Stimulated activated CD8-positive, alpha-beta memory T cell treated with anti-CD3 and anti-CD28 coated beads, Interleukin-7, amount 100 ng/mL, for 48 hours (primary cell): ENCODE measurements around the gene GLYR1.

Source experiments
- DNase-seq, 2 donors: peaks; one replicate each; pipeline ENCODE4 v3.0.0-alpha.2; 2020; ENCODE audit warnings: low read depth in 1 of 2; ENCODE audit errors: extremely low read depth in 1 of 2

The GLYR1 gene

GRCh38 chr16:4768549-4769305 lies 78.4 kb downstream of the GLYR1 start:
- peak; percentile 79 to 89 for DNase-seq

GRCh38 chr16:4767872-4768548 lies 79.1 kb downstream of the GLYR1 start:
- DNase-seq: peak in 1 of 2 donors; percentile 18

- DNase-seq: peak; percentile 92 to 94
Measured at GRCh38 chr16:4766875-4767628, 80.0 kb downstream of the GLYR1 start, which contains the start of gene ZNF500. TSS of gene ZNF500 (minus strand) at chr16:4767162. CDS start at chr16:4765978, 1,184 bp downstream.

GRCh38 chr16:4765511-4766474 lies 81.3 kb downstream of the GLYR1 start:
- DNase-seq: no peak

GRCh38 chr16:4763791-4764190 lies 83.3 kb downstream of the GLYR1 start:
- no peak for DNase-seq

- no peak for DNase-seq
Measured at GRCh38 chr16:4762205-4762604, 84.9 kb downstream of the GLYR1 start.

- no peak for DNase-seq
Measured at GRCh38 chr16:4760221-4760910, 86.7 kb downstream of the GLYR1 start.

GRCh38 chr16:4755687-4756086 lies 91.4 kb downstream of the GLYR1 start:
- no peak for DNase-seq

- no peak for DNase-seq
Measured at GRCh38 chr16:4754865-4755264, 92.2 kb downstream of the GLYR1 start.

- no peak for DNase-seq
Measured at GRCh38 chr16:4753227-4753626, 93.9 kb downstream of the GLYR1 start.
